ENCODE measurements around the gene SERTAD1.

Gene SERTAD1

DNA sequence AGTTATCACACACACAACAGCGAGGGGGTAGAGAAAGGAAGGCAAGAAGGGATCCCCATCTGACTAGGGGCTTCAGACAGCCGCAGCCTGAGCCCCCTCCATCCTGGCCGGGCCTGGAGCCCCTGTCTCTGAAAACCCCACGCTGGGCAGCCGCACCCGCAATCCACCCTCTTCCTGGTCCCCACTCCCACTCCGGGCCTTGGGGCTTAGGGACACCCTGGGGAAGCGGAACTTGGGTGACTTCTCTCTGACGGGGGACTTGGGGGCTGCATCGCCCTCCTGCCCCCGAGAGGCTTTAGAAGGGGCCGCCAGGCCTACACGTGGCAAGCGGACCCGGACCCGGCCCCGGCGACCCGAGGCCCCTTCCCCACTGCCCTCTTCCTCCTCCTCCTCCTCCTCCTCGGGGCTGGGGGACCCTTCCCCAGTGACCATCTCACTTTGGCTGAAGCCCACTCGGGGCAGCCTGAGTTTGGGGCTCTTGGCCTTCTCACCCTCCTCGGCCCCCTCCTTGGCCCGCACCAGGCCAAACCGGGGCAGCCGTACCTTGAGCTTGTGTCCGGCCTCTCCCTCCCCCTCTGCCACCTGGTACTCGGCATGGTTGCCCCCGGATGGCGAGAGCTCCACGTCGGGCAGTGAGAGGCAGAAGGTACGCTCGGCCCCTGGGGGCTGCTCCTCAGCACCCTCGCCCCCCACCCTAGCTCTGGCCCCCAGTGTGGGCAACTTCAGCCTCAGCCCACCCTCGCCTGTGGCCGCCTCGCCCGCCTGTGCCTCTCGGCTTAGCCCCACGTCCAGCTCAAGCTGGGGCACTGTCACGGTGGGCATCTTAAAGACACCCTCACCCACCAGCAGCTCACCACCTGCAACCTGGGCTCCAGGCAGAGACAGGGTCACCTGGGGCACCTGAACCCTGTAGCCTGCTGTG, 31.6 kb downstream of the SERTAD1 start:
- ATAC-seq (ENCODE audit: low read depth) (no peak), DNase-seq (ENCODE audit: low spot score in 2 of 2) (no peak)
- H3K9me3 Mint-ChIP-seq: no peaks in the 10 kb centered on the region
- H3K36me3 Mint-ChIP-seq: no peaks in the 10 kb centered on the region
- peaks cover 5% of the 10 kb centered on the region for H3K27me3 Mint-ChIP-seq
- H3K4me3 Mint-ChIP-seq: no peak overlapping the region
- H3K27ac Mint-ChIP-seq: no peak overlapping the region
- peaks cover 3% of the 10 kb centered on the region for H3K4me1 Mint-ChIP-seq

DNA sequence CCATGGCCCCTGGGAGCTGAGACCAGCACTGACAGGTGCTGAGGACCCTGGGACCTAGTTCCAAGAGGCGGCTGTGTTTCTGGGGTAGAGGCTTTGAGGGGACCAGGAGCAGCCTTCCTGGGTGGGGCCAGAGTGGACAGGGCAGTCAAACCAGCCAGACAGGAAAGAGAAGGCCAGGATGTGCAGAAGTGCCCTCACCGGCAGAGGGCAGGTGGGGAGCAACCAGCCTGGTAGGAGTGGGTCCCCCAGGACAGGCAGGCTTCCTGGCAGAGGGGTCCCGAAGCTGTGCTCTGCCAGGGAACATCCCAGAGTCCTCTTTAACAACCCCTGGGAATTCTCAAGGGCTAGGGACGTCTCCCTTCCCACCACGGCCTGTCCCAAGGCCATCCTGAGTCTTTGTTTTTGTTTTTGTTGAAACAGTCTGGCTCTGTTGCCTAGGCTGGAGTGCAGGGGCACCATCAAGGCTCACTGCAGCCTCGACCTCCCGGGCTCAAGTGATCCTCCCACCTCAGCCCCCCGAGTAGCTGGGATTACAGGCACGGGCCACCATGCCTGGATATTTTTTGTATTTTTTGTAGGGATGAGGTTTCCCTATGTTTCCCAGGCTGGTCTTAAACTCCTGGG, 32.8 kb downstream of the SERTAD1 start:
- H3K9me3 Mint-ChIP-seq: no peaks in the 10 kb centered on the region
- no peak overlapping the region for H3K27ac Mint-ChIP-seq
- DNase-seq (ENCODE audit: low spot score in 2 of 2) (no peak), ATAC-seq (ENCODE audit: low read depth) (no peak)
- H3K36me3 Mint-ChIP-seq: no peaks in the 10 kb centered on the region
- no peaks in the 10 kb centered on the region for H3K4me1 Mint-ChIP-seq
- H3K4me3 Mint-ChIP-seq: no peak overlapping the region
- H3K27me3 Mint-ChIP-seq: peaks cover 5% of the 10 kb centered on the region

DNA sequence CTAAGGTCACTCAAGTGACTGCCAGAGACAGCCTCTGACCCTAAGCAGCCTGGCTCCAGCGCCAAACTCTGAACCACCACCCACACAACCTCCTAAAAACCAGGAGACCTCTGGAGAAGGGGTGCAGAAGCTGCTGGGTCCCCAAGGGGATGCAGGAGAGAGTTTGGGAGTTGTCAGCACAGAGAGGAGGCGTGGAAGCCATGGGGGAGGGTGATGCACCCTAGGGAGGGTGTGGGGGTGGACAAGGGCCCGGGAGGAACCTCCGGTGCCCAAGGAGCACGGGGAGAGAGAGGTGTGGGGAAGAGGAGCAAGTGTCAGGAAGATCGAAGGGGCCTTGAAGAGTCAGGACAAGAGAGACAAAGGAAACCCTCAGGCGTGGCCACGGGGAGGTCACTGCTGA, 33.7 kb downstream of the SERTAD1 start:
- Mint-ChIP-seq H3K36me3 (no peaks in the 10 kb centered on the region), H3K27ac (no peak overlapping the region), H3K4me1 (no peaks in the 10 kb centered on the region), H3K9me3 (no peaks in the 10 kb centered on the region), H3K4me3 (no peak overlapping the region), H3K27me3 (peaks cover 5% of the 10 kb centered on the region)
- no peak for DNase-seq (ENCODE audit: low spot score in 2 of 2)
- ATAC-seq (ENCODE audit: low read depth): no peak

DNA sequence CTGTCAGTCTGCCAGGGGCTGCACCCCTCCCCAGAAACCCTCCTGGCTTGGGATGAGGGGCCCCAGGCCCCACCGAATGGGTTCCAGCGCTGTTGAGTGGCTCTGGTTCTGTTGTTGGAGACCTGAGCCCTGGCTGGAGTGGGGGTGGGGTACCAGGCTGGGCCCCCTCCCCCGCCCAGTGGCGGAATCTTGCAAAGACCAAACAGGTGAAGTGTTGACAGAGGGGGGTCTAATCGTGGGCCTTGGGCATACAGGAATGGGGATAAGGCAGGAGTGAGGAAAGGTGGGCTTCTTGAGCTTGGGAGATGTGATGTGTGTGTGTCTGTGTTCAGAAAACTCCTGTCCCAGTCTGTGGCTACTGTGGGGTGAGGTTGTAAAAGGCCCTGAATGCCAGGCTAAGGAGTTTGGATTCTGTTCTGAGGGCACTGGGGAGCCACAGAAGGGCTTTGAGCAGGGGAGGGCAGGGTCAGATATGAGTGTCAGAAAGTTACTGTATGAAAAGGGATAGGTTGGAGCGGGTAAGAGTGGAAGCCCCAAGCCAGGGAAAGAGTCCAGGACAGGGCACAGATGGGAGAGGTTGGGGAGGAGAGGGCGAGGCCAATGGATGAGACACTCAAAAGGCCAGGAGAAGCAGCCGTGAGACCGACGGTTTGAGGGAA, 35.6 kb downstream of the SERTAD1 start, which contains the start of gene HIPK4:
TSS of gene HIPK4 (minus strand) at position 98 of the 659 bp plus-strand sequence. CDS start 279 bp downstream, outside the sequence.
- Mint-ChIP-seq H3K36me3 (no peaks in the 10 kb centered on the region), H3K27ac (no peak within 1 kb of the TSS), H3K9me3 (no peaks in the 10 kb centered on the region), H3K4me1 (no peaks in the 10 kb centered on the region), H3K27me3 (peaks cover 7% of the 10 kb centered on the region), H3K4me3 (no peak within 1 kb of the TSS)
- ATAC-seq (ENCODE audit: low read depth): no peak
- no peak for DNase-seq (ENCODE audit: low spot score in 2 of 2)

DNA sequence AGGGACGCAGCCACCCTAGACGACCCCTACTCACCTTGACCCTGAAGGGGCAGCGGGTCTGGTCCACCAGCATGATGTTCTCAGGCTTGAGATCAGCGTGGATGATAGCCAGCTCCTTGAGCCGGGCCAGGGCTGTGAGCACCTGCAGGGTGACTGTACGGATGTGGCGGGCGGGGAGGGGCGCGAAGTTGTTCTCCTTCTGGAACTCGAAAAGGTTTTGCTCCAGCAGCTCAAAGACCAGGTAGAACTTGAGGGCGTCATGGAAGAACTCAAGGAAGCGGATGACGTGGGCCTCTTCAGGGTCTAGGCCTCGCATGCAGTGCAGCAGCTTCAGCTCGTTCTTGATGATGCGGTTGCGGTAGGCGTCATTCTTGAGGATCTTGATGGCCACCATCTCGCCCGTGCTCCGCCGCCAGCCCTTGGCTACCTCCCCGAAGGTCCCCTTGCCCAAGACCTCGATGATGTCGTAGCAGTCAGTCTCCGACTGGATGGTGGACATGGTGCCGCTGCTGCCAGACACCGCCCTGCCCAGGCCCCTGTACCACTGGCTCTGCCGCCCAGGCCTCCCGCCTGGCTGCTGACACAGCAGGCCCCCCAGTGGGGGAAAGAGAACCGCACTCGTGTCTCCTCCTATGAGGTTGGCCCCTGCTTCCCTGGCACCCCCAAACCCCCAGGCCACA, 36.2 kb downstream of the SERTAD1 start:
- Mint-ChIP-seq H3K4me3 (no peak overlapping the region), H3K27ac (no peak overlapping the region), H3K36me3 (no peaks in the 10 kb centered on the region), H3K9me3 (no peaks in the 10 kb centered on the region), H3K27me3 (peaks cover 7% of the 10 kb centered on the region), H3K4me1 (no peaks in the 10 kb centered on the region)
- no peak for ATAC-seq (ENCODE audit: low read depth)
- no peak for DNase-seq (ENCODE audit: low spot score in 2 of 2)

DNA sequence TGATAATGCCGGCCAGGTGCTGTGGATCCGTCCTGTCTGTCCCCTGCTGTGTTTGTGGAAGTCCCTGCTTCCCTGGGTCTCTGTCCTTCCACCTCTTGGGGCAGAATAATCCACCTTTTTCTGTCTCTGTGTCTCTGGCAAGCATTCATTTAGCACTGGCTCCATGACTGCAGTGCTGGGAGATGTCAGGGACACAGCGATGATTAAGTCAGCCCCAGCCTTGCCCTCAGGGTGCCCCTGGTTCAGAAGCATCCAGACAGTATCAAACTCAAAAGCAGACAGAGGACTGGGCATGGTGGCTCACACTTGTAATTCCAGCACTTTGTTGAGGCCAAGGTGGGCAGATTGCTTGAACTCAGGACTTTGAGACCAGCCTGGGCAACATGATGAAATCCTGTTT, 37.3 kb downstream of the SERTAD1 start:
- Mint-ChIP-seq H3K4me3 (no peak overlapping the region), H3K36me3 (no peaks in the 10 kb centered on the region), H3K9me3 (no peaks in the 10 kb centered on the region), H3K4me1 (no peaks in the 10 kb centered on the region), H3K27me3 (peaks cover 7% of the 10 kb centered on the region), H3K27ac (no peak overlapping the region)
- DNase-seq (ENCODE audit: low spot score in 2 of 2) (no peak), ATAC-seq (ENCODE audit: low read depth) (no peak)

DNA sequence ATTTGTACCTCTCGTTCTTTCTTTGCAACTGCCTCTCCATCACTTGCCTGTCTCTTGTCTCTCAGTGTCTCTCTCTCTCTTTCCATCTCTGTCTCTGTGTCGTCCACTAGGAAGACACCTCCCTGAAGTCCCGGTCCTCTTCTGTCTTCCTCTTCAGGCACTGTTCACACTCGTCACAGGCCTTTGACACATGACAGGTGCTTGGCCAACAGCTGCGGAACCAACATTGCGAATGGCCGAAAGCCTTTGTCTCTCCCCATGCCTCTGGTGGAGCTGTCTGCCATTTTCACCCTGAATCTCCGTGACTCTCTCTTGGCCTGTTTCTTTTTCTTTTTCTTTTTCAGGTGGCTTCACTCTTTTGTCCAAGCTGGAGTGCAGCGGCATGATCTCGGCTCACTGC, 38.6 kb downstream of the SERTAD1 start:
- DNase-seq (ENCODE audit: low spot score in 2 of 2): no peak
- Mint-ChIP-seq H3K9me3 (no peaks in the 10 kb centered on the region), H3K27me3 (peaks cover 7% of the 10 kb centered on the region), H3K4me3 (no peak overlapping the region), H3K4me1 (no peaks in the 10 kb centered on the region), H3K36me3 (no peaks in the 10 kb centered on the region), H3K27ac (no peak overlapping the region)
- ATAC-seq (ENCODE audit: low read depth): no peak

DNA sequence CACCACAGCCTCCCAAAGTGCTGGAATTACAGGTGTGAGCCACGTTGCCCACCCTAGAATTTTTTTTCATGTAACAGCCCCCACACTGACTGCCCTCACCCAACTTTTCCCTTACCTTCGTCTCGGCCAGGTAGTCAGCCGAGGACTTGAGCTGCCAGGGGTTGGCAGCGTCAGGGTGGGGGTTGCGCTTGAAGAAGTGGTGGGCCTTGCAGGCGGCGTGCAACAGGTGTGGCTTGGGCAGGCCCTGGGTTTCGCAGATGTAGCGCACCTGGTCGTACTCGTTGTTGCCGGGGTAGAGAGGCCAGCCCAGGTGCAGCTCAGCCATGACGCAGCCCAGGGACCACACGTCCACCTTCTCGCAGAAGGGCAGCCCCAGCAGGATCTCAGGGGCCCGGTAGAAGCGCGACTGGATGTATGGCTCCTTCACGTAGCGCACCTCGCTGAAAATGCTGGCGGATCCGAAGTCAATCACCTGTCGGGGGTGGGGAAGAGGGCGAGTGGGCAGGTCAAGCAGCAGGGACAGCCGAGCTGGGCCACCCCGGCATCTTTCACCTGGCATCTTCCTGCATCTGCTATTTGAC, 42.0 kb downstream of the SERTAD1 start:
- no peak overlapping the region for H3K27ac Mint-ChIP-seq
- H3K4me1 Mint-ChIP-seq: no peaks in the 10 kb centered on the region
- no peak overlapping the region for H3K4me3 Mint-ChIP-seq
- no peaks in the 10 kb centered on the region for H3K9me3 Mint-ChIP-seq
- DNase-seq (ENCODE audit: low spot score in 2 of 2) (no peak), ATAC-seq (ENCODE audit: low read depth) (no peak)
- peaks cover 3% of the 10 kb centered on the region for H3K27me3 Mint-ChIP-seq
- no peaks in the 10 kb centered on the region for H3K36me3 Mint-ChIP-seq

DNA sequence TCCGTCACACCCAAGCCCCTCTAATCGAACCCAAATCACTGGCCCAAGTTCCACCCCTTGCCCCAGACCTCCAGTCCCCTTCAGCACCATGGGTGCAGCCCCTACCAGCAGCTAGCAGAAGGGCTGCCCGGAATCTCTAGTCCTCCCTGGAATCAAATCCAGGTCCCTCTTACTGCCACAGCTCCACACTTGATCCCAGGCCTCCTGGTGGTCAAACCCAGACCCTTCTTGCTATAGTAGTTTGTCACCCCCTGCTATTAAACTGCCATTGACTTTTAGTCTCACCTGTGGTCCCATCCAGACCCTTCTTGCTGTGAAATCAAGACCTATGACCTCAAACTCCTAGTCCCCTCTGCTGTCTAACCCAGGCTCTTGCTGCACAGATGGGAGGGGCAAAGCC, 44.5 kb downstream of the SERTAD1 start:
- DNase-seq (ENCODE audit: low spot score in 2 of 2) (no peak), ATAC-seq (ENCODE audit: low read depth) (no peak)
- H3K4me3 Mint-ChIP-seq: no peak overlapping the region
- H3K4me1 Mint-ChIP-seq: no peaks in the 10 kb centered on the region
- no peaks in the 10 kb centered on the region for H3K27me3 Mint-ChIP-seq
- no peak overlapping the region for H3K27ac Mint-ChIP-seq
- no peaks in the 10 kb centered on the region for H3K9me3 Mint-ChIP-seq
- H3K36me3 Mint-ChIP-seq: peaks cover 3% of the 10 kb centered on the region

DNA sequence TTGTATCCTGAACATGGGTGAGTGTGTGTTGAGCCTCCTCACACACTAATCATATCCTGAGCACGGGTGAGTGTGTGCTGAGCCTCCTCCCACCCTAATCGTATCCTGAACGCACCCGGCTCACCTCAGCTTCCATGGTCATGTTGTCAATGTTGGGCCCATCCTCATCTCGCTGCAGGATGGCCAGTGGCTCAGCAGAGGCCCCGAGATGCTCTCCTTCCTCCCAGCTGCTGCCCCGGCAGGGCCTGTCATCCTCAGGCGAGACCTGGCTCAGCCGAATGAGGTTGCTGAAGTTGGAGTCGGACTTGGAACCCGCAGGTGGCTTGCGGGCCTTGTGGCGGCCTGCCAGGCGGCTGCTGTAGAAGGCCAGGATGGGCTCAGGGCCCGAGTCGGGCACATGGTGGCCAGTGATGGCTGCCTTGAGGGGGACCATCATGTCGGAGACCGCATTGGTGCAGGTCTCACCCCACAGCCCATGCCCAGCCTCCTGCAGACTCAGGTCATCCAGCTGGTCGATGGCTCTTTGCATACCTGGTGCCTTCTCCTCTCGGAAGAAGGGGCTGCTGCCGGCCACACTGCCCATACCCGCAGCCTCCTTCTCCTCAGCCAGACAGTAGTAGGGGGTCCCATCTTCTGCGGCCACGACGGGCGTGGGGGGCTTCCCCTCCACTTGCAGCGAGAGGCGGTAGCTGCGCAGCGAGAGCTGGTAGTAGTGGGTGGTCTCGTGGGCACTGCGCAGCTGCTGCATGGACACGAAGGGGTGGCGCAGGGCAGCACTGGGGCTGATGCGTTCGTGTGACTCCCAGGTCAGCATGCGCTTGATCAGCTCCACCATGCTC, 45.4 kb downstream of the SERTAD1 start:
- H3K36me3 Mint-ChIP-seq: peaks cover 6% of the 10 kb centered on the region
- DNase-seq (ENCODE audit: low spot score in 2 of 2) (no peak), ATAC-seq (ENCODE audit: low read depth) (no peak)
- H3K27ac Mint-ChIP-seq: no peak overlapping the region
- H3K9me3 Mint-ChIP-seq: no peaks in the 10 kb centered on the region
- H3K4me1 Mint-ChIP-seq: no peaks in the 10 kb centered on the region
- no peaks in the 10 kb centered on the region for H3K27me3 Mint-ChIP-seq
- H3K4me3 Mint-ChIP-seq: no peak overlapping the region

DNA sequence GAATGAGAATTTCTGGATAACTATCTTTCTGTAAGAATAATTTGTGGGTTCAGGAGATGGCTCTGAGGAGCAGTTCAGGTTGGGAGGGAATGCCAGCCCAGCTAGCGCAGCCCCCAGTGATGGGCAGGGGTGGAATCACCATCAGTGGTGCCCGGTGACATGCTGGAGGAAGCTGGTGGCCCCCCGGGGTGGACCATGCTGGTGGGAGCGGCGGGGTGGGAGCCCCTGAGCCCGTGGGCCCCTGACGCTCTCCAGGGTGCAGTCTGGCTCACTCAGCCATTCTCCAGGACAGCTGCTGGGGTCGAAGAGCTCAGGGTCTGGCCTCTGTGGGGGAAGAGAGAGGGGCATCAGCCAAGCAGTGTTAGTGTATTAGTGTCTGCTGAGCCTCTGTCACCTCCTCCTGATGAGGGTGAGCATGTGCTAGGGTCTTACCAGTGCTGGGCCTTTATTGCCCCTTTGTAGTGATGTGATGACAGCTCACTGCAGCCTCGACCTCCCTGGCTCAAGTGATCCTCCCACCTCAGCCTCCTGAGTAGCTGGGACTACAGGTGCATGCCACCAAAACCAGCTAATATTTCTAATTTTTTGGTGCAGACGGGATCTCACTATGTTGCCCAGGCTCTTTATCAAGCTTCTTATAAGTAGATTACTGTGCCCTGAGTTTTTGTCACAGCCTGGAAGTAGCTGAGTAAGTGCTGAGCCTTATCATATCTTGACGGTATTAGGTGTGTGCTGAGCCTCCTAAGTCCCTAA, 46.2 kb downstream of the SERTAD1 start:
- no peaks in the 10 kb centered on the region for H3K4me1 Mint-ChIP-seq
- H3K27me3 Mint-ChIP-seq: no peaks in the 10 kb centered on the region
- no peak for DNase-seq (ENCODE audit: low spot score in 2 of 2)
- H3K36me3 Mint-ChIP-seq: peaks cover 10% of the 10 kb centered on the region
- no peak for ATAC-seq (ENCODE audit: low read depth)
- no peaks in the 10 kb centered on the region for H3K9me3 Mint-ChIP-seq
- no peak overlapping the region for H3K27ac Mint-ChIP-seq
- no peak overlapping the region for H3K4me3 Mint-ChIP-seq

DNA sequence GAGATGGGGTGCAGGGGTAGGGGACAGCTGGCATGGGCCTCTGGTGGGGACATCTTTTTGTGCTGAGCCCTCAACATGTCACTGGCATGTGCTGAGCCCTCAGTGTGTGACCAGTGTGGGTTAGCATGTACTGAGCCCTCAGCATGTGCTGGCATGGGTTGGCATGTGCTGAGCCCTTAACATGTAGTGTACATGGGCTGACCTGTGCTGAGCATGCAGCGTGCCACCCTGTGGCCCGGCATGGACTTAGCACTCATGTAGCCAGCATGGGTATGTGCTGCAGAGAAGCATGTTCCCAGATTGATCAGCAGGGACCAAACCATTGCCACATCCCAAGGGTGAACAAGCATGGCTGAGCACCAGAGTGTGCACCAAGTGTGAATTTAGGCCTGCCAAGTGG, 47.3 kb downstream of the SERTAD1 start:
- ATAC-seq (ENCODE audit: low read depth) (no peak), DNase-seq (ENCODE audit: low spot score in 2 of 2) (no peak)
- peaks cover 13% of the 10 kb centered on the region for H3K36me3 Mint-ChIP-seq
- no peak overlapping the region for H3K4me3 Mint-ChIP-seq
- no peaks in the 10 kb centered on the region for H3K27me3 Mint-ChIP-seq
- no peak overlapping the region for H3K27ac Mint-ChIP-seq
- H3K4me1 Mint-ChIP-seq: no peaks in the 10 kb centered on the region
- H3K9me3 Mint-ChIP-seq: no peaks in the 10 kb centered on the region
